ENCODE measurements around the gene CTSW.

- no peak for TF ChIP-seq CTCF (IDR thresholded peaks at IDR 0.05)
- TF ChIP-seq POLR2AphosphoS5 (IDR thresholded peaks at IDR 0.05): no peak
- TF ChIP-seq POLR2A (IDR thresholded peaks at IDR 0.05): no peak
- no peak for TF ChIP-seq EP300 (IDR thresholded peaks at IDR 0.05)
Observed at GRCh38 chr11:65868907-65869306, 10.7 kb upstream of the CTSW start.
